GM13977 (cell line): ENCODE data around the gene TINCR.

Experiments used
- DNase-seq: peaks from one replicate; pipeline ENCODE4 v3.0.0; 2012; ENCODE audit warnings: low spot score
- CTCF ChIP-seq: IDR thresholded peaks from 2 replicates; pipeline ENCODE4 v1.5.1; 2012; ENCODE audit warnings: mild to moderate bottlenecking, control low read depth; ENCODE audit not compliant: insufficient read depth; ENCODE audit errors: extremely low read depth, missing control alignments
- in situ Hi-C: fragments of 300-500 bp; cut with MboI; formaldehyde crosslinking; loops from one replicate; pipeline ENCODE4 v1.12.0; 2022; ENCODE audit warnings: low sequenced_read_pairs, low pct_unique_long_range_greater_than_20kb, mixed read lengths, inconsistent platforms; ENCODE audit not compliant: unreplicated experiment

TINCR gene

GRCh38 chr19:5608291-5608690 is 40.5 kb upstream of the TINCR start:
- no peak for DNase-seq
- in situ Hi-C loops = no loop called here

GRCh38 chr19:5607318-5608275 is 39.8 kb upstream of the TINCR start:
- in situ Hi-C loops = no loop called here
- DNase-seq = no peak
- no peak for TF ChIP-seq CTCF

More at GRCh38 chr19:5608291-5608690, 40.5 kb upstream of the TINCR start:
- TF ChIP-seq CTCF = no peak

- TF ChIP-seq CTCF = no peak
- in situ Hi-C loops = no loop called here
- no peak for DNase-seq
Measured at GRCh38 chr19:5605362-5605761, 37.6 kb upstream of the TINCR start.

- TF ChIP-seq CTCF = no peak
- in situ Hi-C loops = no loop called here
Measured at GRCh38 chr19:5603626-5604025, 35.9 kb upstream of the TINCR start.

GRCh38 chr19:5600797-5601196 is 33.0 kb upstream of the TINCR start:
- no peak for DNase-seq
- TF ChIP-seq CTCF = no peak
- in situ Hi-C loops = no loop called here

More at GRCh38 chr19:5603626-5604025, 35.9 kb upstream of the TINCR start:
- DNase-seq = no peak

GRCh38 chr19:5595745-5596144 is 28.0 kb upstream of the TINCR start:
- no peak for TF ChIP-seq CTCF
- no peak for DNase-seq
- in situ Hi-C loops = no loop called here
